ENCODE data around the gene DAB1. TPM values are rescaled to one million over a fixed set of nuclear protein-coding genes. Genes with fewer than 3 reads are reported as not detected.

DAB1 gene
- total RNA-seq, 2 donors from 2014 or later = not detected

- TF ChIP-seq, protein P1, sequence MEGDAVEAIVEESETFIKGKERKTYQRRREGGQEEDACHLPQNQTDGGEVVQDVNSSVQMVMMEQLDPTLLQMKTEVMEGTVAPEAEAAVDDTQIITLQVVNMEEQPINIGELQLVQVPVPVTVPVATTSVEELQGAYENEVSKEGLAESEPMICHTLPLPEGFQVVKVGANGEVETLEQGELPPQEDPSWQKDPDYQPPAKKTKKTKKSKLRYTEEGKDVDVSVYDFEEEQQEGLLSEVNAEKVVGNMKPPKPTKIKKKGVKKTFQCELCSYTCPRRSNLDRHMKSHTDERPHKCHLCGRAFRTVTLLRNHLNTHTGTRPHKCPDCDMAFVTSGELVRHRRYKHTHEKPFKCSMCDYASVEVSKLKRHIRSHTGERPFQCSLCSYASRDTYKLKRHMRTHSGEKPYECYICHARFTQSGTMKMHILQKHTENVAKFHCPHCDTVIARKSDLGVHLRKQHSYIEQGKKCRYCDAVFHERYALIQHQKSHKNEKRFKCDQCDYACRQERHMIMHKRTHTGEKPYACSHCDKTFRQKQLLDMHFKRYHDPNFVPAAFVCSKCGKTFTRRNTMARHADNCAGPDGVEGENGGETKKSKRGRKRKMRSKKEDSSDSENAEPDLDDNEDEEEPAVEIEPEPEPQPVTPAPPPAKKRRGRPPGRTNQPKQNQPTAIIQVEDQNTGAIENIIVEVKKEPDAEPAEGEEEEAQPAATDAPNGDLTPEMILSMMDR (IDR thresholded peaks at IDR 0.05) = no peak
- Histone ChIP-seq H3K27ac (no peak overlapping the region), H3K27me3 (replicated peaks; ENCODE audit: insufficient read depth) (no peaks in the 10 kb centered on the region), H3K9me3 (no peaks in the 10 kb centered on the region), H3K4me3 (no peak overlapping the region), H3K36me3 (no peaks in the 10 kb centered on the region), H3K4me1 (ENCODE audit: control insufficient read depth in 1 of 2, low read depth in 2 of 2) (no peaks in the 10 kb centered on the region)
- ATAC-seq (ENCODE audit: insufficient number of reproducible peaks, low FRiP score, low read depth) (no peak), DNase-seq (ENCODE audit: low spot score) (no peak)
These were observed 470.5 kb downstream of the DAB1 start for GRCh38 chr1:56953386-56953785.

DNA sequence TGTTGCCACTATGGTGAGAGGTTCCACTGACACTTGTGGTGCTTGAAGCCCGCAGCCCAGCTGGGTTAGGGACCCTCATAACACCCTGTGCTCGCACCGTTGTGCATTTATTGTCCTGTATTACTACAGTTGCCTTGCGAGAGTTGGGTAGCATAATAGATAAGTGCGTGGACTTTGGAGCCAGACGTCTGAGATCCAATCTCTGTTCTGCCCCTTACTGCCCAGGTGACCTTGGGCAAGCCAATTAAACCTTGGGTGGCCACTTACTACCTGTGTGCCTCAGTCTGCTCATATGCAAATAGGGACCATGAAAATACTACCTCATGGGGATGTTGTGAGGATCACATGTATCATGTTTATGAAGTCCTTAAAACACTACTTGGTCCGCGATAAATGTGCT is 471.4 kb downstream of the DAB1 start:
- ATAC-seq (ENCODE audit: insufficient number of reproducible peaks, low FRiP score, low read depth) (no peak), DNase-seq (ENCODE audit: low spot score) (no peak)
- Histone ChIP-seq H3K9me3 (no peaks in the 10 kb centered on the region), H3K4me1 (ENCODE audit: control insufficient read depth in 1 of 2, low read depth in 2 of 2) (no peaks in the 10 kb centered on the region), H3K4me3 (no peak overlapping the region), H3K27ac (no peak overlapping the region), H3K36me3 (no peaks in the 10 kb centered on the region), H3K27me3 (replicated peaks; ENCODE audit: insufficient read depth) (no peaks in the 10 kb centered on the region)
- TF ChIP-seq, protein P1 (IDR thresholded peaks at IDR 0.05) = no peak

- TF ChIP-seq, protein P1 (IDR thresholded peaks at IDR 0.05) = no peak
These were observed 475.3 kb downstream of the DAB1 start for GRCh38 chr1:56948403-56949023.

More at GRCh38 chr1:56948403-56949023, 475.3 kb downstream of the DAB1 start:
- Histone ChIP-seq H3K27me3 (replicated peaks; ENCODE audit: insufficient read depth) (no peaks in the 10 kb centered on the region), H3K4me1 (ENCODE audit: control insufficient read depth in 1 of 2, low read depth in 2 of 2) (no peaks in the 10 kb centered on the region), H3K27ac (no peak overlapping the region), H3K4me3 (no peak overlapping the region), H3K36me3 (no peaks in the 10 kb centered on the region), H3K9me3 (no peaks in the 10 kb centered on the region)
- no peak for ATAC-seq (ENCODE audit: insufficient number of reproducible peaks, low FRiP score, low read depth)
- no peak for DNase-seq (ENCODE audit: low spot score)
